Measurements from ENCODE around the gene CLIC5. TPM values are rescaled to one million over a fixed set of nuclear protein-coding genes. Genes with fewer than 3 reads are reported as not detected.

The CLIC5 gene
- total RNA-seq, 4 donors from 2014 or later: 18.2 to 128 (median 119) TPM

DNA sequence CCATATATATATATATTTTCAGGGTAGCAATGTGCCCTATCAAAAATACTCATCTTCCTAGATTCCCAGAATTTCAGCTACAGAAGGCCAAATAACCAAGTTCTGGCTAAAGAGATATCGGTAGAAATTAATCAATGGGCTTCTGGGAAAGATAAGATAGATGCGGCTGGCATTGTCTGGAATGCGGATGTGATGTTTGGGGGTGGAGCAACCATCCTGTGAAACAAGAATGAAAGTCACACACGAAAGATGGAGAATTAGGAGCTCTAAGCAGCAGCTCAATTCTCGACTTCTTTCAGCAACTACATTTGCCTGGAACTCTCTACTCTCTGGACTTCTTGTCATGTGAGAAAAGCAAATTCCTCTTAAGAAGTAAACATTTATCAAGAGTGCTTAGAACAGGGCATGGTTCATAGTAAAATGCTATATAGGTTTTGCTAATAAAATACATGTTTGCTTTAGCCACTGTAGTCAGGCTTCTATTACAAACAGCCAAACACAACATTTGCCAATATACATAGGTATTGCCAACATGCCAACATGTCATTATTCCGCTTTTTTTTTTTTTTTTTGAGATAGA is 90.8 kb downstream of the CLIC5 start:
- Histone ChIP-seq H3K4me3 (no peak overlapping the region), H3K36me3 (no peaks in the 10 kb centered on the region), H3K9me3 (no peaks in the 10 kb centered on the region), H3K27ac (no peak overlapping the region), H3K27me3 (no peaks in the 10 kb centered on the region), H3K4me1 (no peaks in the 10 kb centered on the region)
- TF ChIP-seq POLR2A (IDR thresholded peaks at IDR 0.05): no peak
- TF ChIP-seq, protein P1, sequence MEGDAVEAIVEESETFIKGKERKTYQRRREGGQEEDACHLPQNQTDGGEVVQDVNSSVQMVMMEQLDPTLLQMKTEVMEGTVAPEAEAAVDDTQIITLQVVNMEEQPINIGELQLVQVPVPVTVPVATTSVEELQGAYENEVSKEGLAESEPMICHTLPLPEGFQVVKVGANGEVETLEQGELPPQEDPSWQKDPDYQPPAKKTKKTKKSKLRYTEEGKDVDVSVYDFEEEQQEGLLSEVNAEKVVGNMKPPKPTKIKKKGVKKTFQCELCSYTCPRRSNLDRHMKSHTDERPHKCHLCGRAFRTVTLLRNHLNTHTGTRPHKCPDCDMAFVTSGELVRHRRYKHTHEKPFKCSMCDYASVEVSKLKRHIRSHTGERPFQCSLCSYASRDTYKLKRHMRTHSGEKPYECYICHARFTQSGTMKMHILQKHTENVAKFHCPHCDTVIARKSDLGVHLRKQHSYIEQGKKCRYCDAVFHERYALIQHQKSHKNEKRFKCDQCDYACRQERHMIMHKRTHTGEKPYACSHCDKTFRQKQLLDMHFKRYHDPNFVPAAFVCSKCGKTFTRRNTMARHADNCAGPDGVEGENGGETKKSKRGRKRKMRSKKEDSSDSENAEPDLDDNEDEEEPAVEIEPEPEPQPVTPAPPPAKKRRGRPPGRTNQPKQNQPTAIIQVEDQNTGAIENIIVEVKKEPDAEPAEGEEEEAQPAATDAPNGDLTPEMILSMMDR (IDR thresholded peaks at IDR 0.05): no peak
- DNase-seq: no peak

- TF ChIP-seq POLR2A (IDR thresholded peaks at IDR 0.05): no peak
- TF ChIP-seq, protein P1 (IDR thresholded peaks at IDR 0.05): no peak
- no peak overlapping the region for H3K4me3 ChIP-seq
- no peak for DNase-seq
- no peaks in the 10 kb centered on the region for H3K4me1 ChIP-seq
- no peaks in the 10 kb centered on the region for H3K36me3 ChIP-seq
- no peaks in the 10 kb centered on the region for H3K9me3 ChIP-seq
- H3K27ac ChIP-seq: peak overlapping the region in 1 of 4 donors; percentile 13
- no peaks in the 10 kb centered on the region for H3K27me3 ChIP-seq
Observed at GRCh38 chr6:45923831-45924391, 91.7 kb downstream of the CLIC5 start.

DNA sequence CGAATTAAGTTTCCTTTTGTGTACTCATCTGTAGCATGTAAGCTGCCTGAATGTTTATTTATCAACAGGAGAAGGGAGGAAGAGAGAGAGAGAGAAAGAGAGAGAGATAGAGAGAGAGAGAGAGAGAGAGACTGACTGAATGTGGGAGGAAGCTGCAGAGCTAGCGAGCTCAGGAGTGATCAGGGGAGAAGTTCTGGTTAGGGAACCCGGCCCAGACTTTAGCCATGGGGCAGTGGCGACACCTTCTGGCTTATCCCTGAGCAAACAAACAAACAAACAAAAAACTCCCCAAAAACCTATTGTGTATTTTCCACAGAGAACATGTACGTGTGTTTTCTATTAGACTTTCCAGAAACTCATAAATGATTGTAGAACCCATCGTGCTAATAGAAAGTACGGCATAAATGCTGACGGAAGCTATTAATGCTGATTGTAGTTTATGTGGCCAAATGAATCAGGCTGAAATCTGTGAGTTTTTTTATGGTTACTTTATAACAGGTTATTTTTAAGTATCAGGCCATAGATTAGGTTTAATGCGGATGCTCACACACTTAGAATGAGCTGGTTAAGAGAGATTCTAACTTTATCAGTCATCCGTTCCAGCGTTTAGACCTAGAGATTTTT is 92.8 kb downstream of the CLIC5 start:
- H3K36me3 ChIP-seq: peaks cover 0 to 7% (median 0%) of the 10 kb centered on the region in 3 donors
- no peaks in the 10 kb centered on the region for H3K9me3 ChIP-seq
- TF ChIP-seq, protein P1 (IDR thresholded peaks at IDR 0.05): peak in 5 of 6 experiments; percentile 9 to 69 (median 60)
- TF ChIP-seq POLR2A (IDR thresholded peaks at IDR 0.05): no peak
- peak in 2 of 3 donors; percentile 65 to 81 for DNase-seq
- no peak overlapping the region for H3K4me3 ChIP-seq
- H3K27ac ChIP-seq: no peak overlapping the region
- no peaks in the 10 kb centered on the region for H3K4me1 ChIP-seq
- H3K27me3 ChIP-seq: no peaks in the 10 kb centered on the region

DNA sequence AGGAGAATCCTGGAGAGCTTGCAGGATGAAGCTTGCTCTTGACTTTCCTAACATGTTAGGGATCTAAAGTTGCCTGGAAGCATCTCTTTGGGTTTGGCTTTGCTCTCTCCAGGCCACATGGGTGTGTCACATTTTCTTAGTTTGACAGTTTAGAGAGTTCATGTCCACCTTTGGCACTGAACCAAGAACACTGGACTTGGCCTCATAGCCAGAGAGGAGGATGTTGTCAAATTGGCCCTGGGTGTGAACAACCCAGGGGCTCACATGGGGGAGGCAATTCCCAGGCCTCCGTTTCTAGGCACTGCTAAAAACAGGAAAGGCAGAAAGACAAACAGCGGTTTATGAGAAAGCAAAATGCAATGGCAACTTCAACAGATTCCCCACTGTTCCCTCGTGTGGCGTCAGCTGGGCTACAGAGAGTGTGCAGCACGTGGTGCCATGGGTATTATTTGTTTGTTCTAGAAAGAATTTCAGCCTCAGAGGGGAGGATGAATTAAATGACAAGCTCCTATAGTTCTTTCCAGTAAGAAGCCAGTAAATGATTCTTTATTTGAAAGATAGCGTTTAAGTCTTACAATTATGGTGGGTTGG is 93.9 kb downstream of the CLIC5 start:
- no peak overlapping the region for H3K4me3 ChIP-seq
- no peaks in the 10 kb centered on the region for H3K4me1 ChIP-seq
- DNase-seq: no peak
- TF ChIP-seq, protein P1 (IDR thresholded peaks at IDR 0.05): no peak
- TF ChIP-seq POLR2A (IDR thresholded peaks at IDR 0.05): no peak
- H3K27me3 ChIP-seq: no peaks in the 10 kb centered on the region
- peaks cover 0 to 7% (median 0%) of the 10 kb centered on the region in 3 donors for H3K36me3 ChIP-seq
- no peak overlapping the region for H3K27ac ChIP-seq
- no peaks in the 10 kb centered on the region for H3K9me3 ChIP-seq

DNA sequence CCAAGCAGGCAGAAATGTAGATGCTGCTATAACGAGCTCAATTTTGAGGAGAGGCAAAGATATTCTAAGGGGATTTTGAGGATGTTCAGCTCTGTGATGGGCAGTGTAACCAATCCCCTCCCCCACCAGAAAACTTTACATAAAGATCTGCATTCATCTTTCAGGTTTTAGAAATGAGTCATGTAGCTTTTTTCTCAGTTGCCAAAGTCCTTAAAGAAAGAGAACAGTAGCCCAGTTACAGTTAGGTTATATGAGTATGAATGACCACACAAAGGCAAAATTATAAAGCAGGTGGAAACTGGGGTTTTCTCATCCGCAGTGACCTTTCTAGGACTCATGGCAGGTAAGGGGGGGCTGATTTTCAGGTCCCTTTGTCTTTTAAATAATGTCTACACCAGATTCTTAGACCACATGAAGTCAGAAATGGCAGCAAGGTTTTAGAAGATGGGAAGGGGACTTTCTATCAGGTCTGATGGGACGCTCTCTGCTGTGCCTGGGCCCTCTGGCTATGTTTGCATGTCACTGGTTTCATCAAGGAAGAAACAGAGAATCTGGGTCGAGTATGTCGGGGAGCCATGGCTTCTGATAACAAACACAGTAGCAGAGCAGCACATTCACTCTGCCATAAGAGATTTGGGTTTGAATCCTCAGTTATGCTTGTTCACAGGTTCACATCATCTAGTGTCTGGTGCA is 94.7 kb downstream of the CLIC5 start:
- Histone ChIP-seq H3K27ac (no peak overlapping the region), H3K36me3 (peaks cover 0 to 7% (median 0%) of the 10 kb centered on the region in 3 donors), H3K9me3 (no peaks in the 10 kb centered on the region), H3K4me1 (no peaks in the 10 kb centered on the region), H3K4me3 (no peak overlapping the region), H3K27me3 (no peaks in the 10 kb centered on the region)
- DNase-seq: no peak
- TF ChIP-seq, protein P1 (IDR thresholded peaks at IDR 0.05): no peak
- no peak for TF ChIP-seq POLR2A (IDR thresholded peaks at IDR 0.05)
